ENCODE data around the gene WFIKKN1. TPM values are rescaled to one million over a fixed set of nuclear protein-coding genes. Genes with fewer than 3 reads are reported as not detected.

The WFIKKN1 gene
- total RNA-seq, 4 donors from 2014 or later, result 2.3 to 13.1 (median 4.2) TPM

DNA sequence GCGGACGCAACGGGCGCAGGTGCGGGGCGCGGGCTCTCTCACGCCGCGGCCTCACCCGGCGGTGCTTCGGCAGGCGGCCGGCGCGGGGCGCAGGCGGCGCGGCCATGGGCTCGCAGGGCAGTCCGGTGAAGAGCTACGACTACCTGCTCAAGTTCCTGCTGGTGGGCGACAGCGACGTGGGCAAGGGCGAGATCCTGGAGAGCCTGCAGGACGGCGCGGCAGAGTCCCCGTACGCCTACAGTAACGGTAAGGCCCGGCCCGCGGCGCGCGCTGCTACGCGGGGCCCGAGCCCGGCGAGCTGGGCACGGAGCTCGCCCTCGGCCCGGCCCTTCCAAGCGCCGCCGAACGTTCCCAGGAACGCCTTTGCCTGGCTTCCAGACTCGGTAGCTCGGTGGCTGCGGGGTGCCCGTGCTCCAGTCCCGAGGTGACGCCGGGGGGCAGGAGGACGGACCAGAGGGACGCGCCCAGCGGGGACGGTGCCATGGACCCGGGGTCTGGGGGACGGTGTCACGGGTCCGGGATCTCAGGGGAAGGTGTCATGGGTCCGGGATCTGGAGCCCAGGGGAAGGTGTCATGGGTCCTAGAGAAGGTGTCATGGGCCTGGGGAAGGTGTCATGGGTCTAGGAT lies 40.5 kb upstream of the WFIKKN1 start:
- TF ChIP-seq EP300 (IDR thresholded peaks at IDR 0.05; ENCODE audit: low read depth), result no peak
- TF ChIP-seq, protein P1, sequence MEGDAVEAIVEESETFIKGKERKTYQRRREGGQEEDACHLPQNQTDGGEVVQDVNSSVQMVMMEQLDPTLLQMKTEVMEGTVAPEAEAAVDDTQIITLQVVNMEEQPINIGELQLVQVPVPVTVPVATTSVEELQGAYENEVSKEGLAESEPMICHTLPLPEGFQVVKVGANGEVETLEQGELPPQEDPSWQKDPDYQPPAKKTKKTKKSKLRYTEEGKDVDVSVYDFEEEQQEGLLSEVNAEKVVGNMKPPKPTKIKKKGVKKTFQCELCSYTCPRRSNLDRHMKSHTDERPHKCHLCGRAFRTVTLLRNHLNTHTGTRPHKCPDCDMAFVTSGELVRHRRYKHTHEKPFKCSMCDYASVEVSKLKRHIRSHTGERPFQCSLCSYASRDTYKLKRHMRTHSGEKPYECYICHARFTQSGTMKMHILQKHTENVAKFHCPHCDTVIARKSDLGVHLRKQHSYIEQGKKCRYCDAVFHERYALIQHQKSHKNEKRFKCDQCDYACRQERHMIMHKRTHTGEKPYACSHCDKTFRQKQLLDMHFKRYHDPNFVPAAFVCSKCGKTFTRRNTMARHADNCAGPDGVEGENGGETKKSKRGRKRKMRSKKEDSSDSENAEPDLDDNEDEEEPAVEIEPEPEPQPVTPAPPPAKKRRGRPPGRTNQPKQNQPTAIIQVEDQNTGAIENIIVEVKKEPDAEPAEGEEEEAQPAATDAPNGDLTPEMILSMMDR (IDR thresholded peaks at IDR 0.05), result peak in 1 of 5 experiments; percentile 13
- TF ChIP-seq POLR2A (IDR thresholded peaks at IDR 0.05), result peak; percentile 45
- peak in 2 of 3 donors; percentile 28 to 45 for TF ChIP-seq POLR2AphosphoS5 (IDR thresholded peaks at IDR 0.05)
- H3K9me3 ChIP-seq, result no peaks in the 10 kb centered on the region
- no peaks in the 10 kb centered on the region for H3K27me3 ChIP-seq
- peaks cover 30 to 63% (median 52%) of the 10 kb centered on the region in 4 donors for H3K4me1 ChIP-seq
- intact Hi-C loops (cut with DNase I; ENCODE audit: low total_unique reads), result no loop called here
- WGBS, 2 donors (ENCODE audit: low coverage in 1 of 2), result 0% methylated on average over 56 of the region's 71 CpGs; no CpG with 5 or more reads in 1 of the 2 donors
- peak overlapping the region; percentile 79 to 97 (median 92) for H3K4me3 ChIP-seq
- peak overlapping the region; percentile 92 to 93 (median 92) for H3K27ac ChIP-seq
- in situ Hi-C loops (cut with MboI; ENCODE audit: low pct_ligation_motif_present in 1 of 4, low pct_unique_long_range_greater_than_20kb in 1 of 4, low sequenced_read_pairs in 3 of 4), result no loop called here
- DNase-seq, result no peak
- no peaks in the 10 kb centered on the region for H3K36me3 ChIP-seq

DNA sequence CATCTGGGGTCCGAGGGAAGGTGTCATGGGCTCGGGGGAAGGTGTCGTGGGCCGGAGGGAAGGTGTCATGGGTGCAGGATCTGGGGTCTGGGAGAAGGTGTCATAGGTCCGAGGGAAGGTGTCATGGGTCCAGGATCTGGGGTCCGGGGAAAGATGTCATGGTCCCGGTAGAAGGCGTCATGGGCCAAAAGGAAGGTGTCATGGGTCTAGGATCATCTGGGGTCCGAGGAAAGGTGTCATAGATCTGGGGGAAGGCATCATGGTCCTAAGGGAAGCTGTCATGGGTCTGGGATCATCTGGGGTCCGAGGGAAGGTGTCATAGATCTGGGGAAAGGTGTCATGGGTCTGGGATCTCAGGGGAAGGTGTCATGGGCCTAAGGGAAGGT lies 40.0 kb upstream of the WFIKKN1 start:
- intact Hi-C loops (cut with DNase I; ENCODE audit: low total_unique reads), result no loop called here
- in situ Hi-C loops (cut with MboI; ENCODE audit: low pct_ligation_motif_present in 1 of 4, low pct_unique_long_range_greater_than_20kb in 1 of 4, low sequenced_read_pairs in 3 of 4), result no loop called here
- 32% methylated on average over 10 of the region's 10 CpGs; no CpG with 5 or more reads in 1 of the 2 donors for WGBS, 2 donors (ENCODE audit: low coverage in 1 of 2)
- H3K4me1 ChIP-seq, result peaks cover 30 to 64% (median 52%) of the 10 kb centered on the region in 4 donors
- H3K9me3 ChIP-seq, result no peaks in the 10 kb centered on the region
- peak overlapping the region; percentile 79 to 97 (median 92) for H3K4me3 ChIP-seq
- TF ChIP-seq, protein P1 (IDR thresholded peaks at IDR 0.05), result no peak
- H3K27me3 ChIP-seq, result no peaks in the 10 kb centered on the region
- H3K27ac ChIP-seq, result peak overlapping the region; percentile 92 to 93 (median 92)
- no peak for DNase-seq
- H3K36me3 ChIP-seq, result no peaks in the 10 kb centered on the region

DNA sequence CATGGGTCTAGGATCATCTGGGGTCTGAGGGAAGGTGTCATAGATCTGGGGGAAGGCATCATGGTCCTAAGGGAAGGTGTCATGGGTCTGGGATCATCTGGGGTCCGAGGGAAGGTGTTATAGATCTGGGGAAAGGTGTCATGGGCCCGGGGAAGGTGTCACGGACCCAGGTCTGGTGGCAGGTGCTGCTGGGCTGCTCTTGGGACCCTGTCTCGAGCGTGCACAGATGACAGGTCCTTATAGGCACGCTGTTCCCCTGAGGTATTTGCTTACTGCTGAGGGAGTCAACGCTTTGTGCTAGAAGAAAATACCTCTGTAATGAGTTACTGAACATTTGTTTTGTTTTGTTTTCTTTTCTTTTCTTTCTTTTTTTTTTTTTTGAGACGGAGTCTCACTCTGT lies 39.6 kb upstream of the WFIKKN1 start:
- H3K36me3 ChIP-seq, result no peaks in the 10 kb centered on the region
- no peak for DNase-seq
- H3K9me3 ChIP-seq, result no peaks in the 10 kb centered on the region
- no peaks in the 10 kb centered on the region for H3K27me3 ChIP-seq
- H3K4me1 ChIP-seq, result peaks cover 30 to 64% (median 52%) of the 10 kb centered on the region in 4 donors
- in situ Hi-C loops (cut with MboI; ENCODE audit: low pct_ligation_motif_present in 1 of 4, low pct_unique_long_range_greater_than_20kb in 1 of 4, low sequenced_read_pairs in 3 of 4) (no loop called here), intact Hi-C loops (cut with DNase I; ENCODE audit: low total_unique reads) (no loop called here)
- peak overlapping the region in 3 of 4 donors; percentile 79 to 97 (median 90) for H3K4me3 ChIP-seq
- TF ChIP-seq EP300 (IDR thresholded peaks at IDR 0.05; ENCODE audit: low read depth) (no peak), POLR2AphosphoS5 (IDR thresholded peaks at IDR 0.05) (no peak), POLR2A (IDR thresholded peaks at IDR 0.05) (no peak)
- TF ChIP-seq, protein P1 (IDR thresholded peaks at IDR 0.05), result no peak
- 54% methylated on average over 8 of the region's 8 CpGs; no CpG with 5 or more reads in 1 of the 2 donors for WGBS, 2 donors (ENCODE audit: low coverage in 1 of 2)
- peak overlapping the region in 3 of 4 donors; percentile 92 to 93 (median 92) for H3K27ac ChIP-seq

DNA sequence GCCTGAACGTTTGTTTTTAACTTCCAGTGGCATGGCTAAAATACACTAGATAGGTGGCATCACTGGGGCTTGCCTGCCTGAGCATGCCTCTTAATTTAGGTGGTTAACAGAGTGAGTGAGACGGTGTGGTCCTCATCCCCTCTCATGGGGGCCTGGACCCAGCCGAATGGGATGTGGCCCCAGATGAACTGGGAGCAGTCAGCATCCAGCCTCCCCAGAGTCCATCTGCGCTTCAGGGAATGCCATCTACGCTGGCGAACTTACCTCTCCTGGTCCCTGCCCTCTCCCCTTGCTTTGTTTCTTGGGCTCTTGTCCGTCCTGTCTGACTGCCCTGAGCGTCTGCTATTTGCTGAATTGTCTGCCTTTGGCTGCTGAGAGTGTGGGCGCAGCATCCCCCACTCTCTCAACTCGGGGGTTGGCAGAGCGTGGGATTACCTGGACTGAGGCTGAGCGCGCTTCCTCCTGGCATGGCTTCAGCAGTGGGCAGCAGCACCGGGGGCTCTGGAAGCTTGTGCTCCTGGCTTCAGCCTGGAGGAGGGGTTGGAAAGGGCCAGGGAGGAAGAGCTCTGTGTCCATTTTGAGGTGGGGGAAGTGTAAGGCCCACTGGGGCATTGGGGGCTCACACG lies 38.8 kb upstream of the WFIKKN1 start:
- Histone ChIP-seq H3K4me1 (peaks cover 30 to 63% (median 52%) of the 10 kb centered on the region in 4 donors), H3K9me3 (no peaks in the 10 kb centered on the region), H3K4me3 (peak overlapping the region in 1 of 4 donors; percentile 90), H3K27me3 (no peaks in the 10 kb centered on the region), H3K36me3 (no peaks in the 10 kb centered on the region), H3K27ac (peak overlapping the region; percentile 85 to 93 (median 92))
- WGBS, 2 donors (ENCODE audit: low coverage in 1 of 2), result 78% methylated on average over 15 of the region's 15 CpGs; no CpG with 5 or more reads in 1 of the 2 donors
- in situ Hi-C loops (cut with MboI; ENCODE audit: low pct_ligation_motif_present in 1 of 4, low pct_unique_long_range_greater_than_20kb in 1 of 4, low sequenced_read_pairs in 3 of 4) (no loop called here), intact Hi-C loops (cut with DNase I; ENCODE audit: low total_unique reads) (no loop called here)
- no peak for TF ChIP-seq EP300 (IDR thresholded peaks at IDR 0.05; ENCODE audit: low read depth)
- no peak for TF ChIP-seq POLR2A (IDR thresholded peaks at IDR 0.05)
- no peak for TF ChIP-seq POLR2AphosphoS5 (IDR thresholded peaks at IDR 0.05)
- TF ChIP-seq, protein P1 (IDR thresholded peaks at IDR 0.05), result no peak
- DNase-seq, result no peak
